Esophagus muscularis mucosa (tissue), 4 donors: ENCODE results near the gene DLG5. TPM values are rescaled to one million over a fixed set of nuclear protein-coding genes. Genes with fewer than 3 reads are reported as not detected.

Experiments used
- DNase-seq: peaks from one replicate; pipeline ENCODE4 v3.0.0-alpha.2; 2017; ENCODE audit errors: extremely low spot score
- H3K27ac ChIP-seq, 4 donors: fragments of 200-600 bp; sonication (generic); replicated peaks in 1 of 4; 1 replicate in 3 of 4; 2 replicates in 1 of 4; pipeline ENCODE4 v1.5.1; 2016 to 2019; ENCODE audit warnings: mild to moderate bottlenecking in 1 of 4
- H3K27me3 ChIP-seq, 4 donors: fragments of 200-600 bp; sonication (generic); one replicate each; pipeline versions ENCODE4 v1.5.1 to v1.6.0; 2016 to 2019
- H3K36me3 ChIP-seq, 4 donors: fragments of 200-600 bp; sonication (generic); one replicate each; pipeline ENCODE4 v1.5.1; 2016 to 2019
- H3K4me1 ChIP-seq, 4 donors: fragments of 200-600 bp; sonication (generic); one replicate each; pipeline ENCODE4 v1.5.1; 2016 to 2019
- H3K4me3 ChIP-seq, 4 donors: fragments of 200-600 bp; sonication (generic); 1 replicate in 2 of 4; 2 replicates in 2 of 4; pipeline ENCODE4 v1.5.1; 2016 to 2019; ENCODE audit warnings: mild to moderate bottlenecking in 4 of 4, moderate library complexity in 1 of 4
- H3K9me3 ChIP-seq, 4 donors: fragments of 200-600 bp; sonication (generic); 1 replicate in 3 of 4; 2 replicates in 1 of 4; pipeline ENCODE4 v1.5.1; 2016 to 2019
- CTCF ChIP-seq, 3 experiments: fragments of 200-600 bp in 2 of 3; fragments of 450-650 bp in 1 of 3; sonication (generic) in 2 of 3; IDR thresholded peaks; one replicate each; pipeline ENCODE4 v1.5.1; 2017 to 2019; ENCODE audit warnings: antibody characterized with exemption in 3 of 3, mild to moderate bottlenecking in 2 of 3, moderate library complexity in 1 of 3
- EP300 ChIP-seq: sonication (generic); formaldehyde crosslinking; IDR thresholded peaks from one replicate; pipeline ENCODE4 v1.6.1; 2017; ENCODE audit warnings: antibody characterized with exemption
- POLR2A ChIP-seq: fragments of 450-650 bp; IDR thresholded peaks from one replicate; pipeline ENCODE4 v1.6.1; 2017; ENCODE audit warnings: antibody characterized with exemption, moderate library complexity, mild to moderate bottlenecking, low read depth
- POLR2AphosphoS5 ChIP-seq, 2 donors: sonication (generic); formaldehyde crosslinking; IDR thresholded peaks; one replicate each; pipeline ENCODE4 v1.6.1; 2017; ENCODE audit warnings: antibody characterized with exemption in 2 of 2
- WGBS: methylation state at CpG from one replicate; pipeline ENCODE4 v1.1.5; 2018; 5-methylcytosine and 5-hydroxymethylcytosine counted together
- intact Hi-C: fragments of 100-400 bp; cut with DNase I; formaldehyde crosslinking; loops from one replicate; pipeline ENCODE4 v1.15.1; 2023
- total RNA-seq, 4 donors: library from RNA; depleted of rRNA; stranded (reverse); fragments of >200 nt; gene quantifications; one replicate each; pipeline versions ENCODE4 v1.1.0 to v1.2.1, GENCODE V29; 2016

DLG5 gene
- total RNA-seq, 4 donors from 2014 or later, result 55.7 to 120 (median 76.6) TPM

- DNase-seq, result no peak
- H3K27me3 ChIP-seq, result no peaks in the 10 kb centered on the region
- H3K27ac ChIP-seq, result peak overlapping the region; percentile 90 to 92 (median 91)
- peak overlapping the region; percentile 71 to 98 (median 93) for H3K4me3 ChIP-seq
- peaks cover 24 to 48% (median 44%) of the 10 kb centered on the region in 4 donors for H3K4me1 ChIP-seq
- no peaks in the 10 kb centered on the region for H3K36me3 ChIP-seq
- intact Hi-C loops, result loop anchor here (2.0 to 5.0 kb wide), 2 partner anchors 45 to 81 kb away; no protein-coding TSS in a partner anchor
- WGBS, result 27% methylated on average over 20 of the region's 20 CpGs
- no peaks in the 10 kb centered on the region for H3K9me3 ChIP-seq
- TF ChIP-seq EP300 (no peak), CTCF (IDR thresholded peaks at IDR 0.05) (no peak), POLR2AphosphoS5 (IDR thresholded peaks at IDR 0.05) (no peak), POLR2A (no peak)
Measured at GRCh38 chr10:77927402-77928246, 1.1 kb upstream of the DLG5 start.

GRCh38 chr10:77925795-77926565 lies 575 bp downstream of the DLG5 start:
- intact Hi-C loops, result loop anchor here (2.0 to 5.0 kb wide), 2 partner anchors 46 to 79 kb away; no protein-coding TSS in a partner anchor
- Histone ChIP-seq H3K27me3 (no peaks in the 10 kb centered on the region), H3K4me1 (peaks cover 24 to 65% (median 58%) of the 10 kb centered on the region in 4 donors), H3K27ac (peak overlapping the region; percentile 90 to 92 (median 91)), H3K36me3 (no peaks in the 10 kb centered on the region), H3K9me3 (no peaks in the 10 kb centered on the region), H3K4me3 (peak overlapping the region; percentile 71 to 98 (median 93))
- TF ChIP-seq POLR2A, result no peak
- TF ChIP-seq POLR2AphosphoS5 (IDR thresholded peaks at IDR 0.05), result peak in 1 of 2 donors; percentile 15
- no peak for DNase-seq
- 2% methylated on average over 47 of the region's 73 CpGs for WGBS

GRCh38 chr10:77925410-77925794 lies 1.2 kb downstream of the DLG5 start:
- 16% methylated on average over 7 of the region's 7 CpGs for WGBS
- H3K4me3 ChIP-seq, result peak overlapping the region; percentile 71 to 98 (median 93)

GRCh38 chr10:77922566-77923179 lies 3.9 kb downstream of the DLG5 start:
- Histone ChIP-seq H3K27ac (no peak overlapping the region), H3K4me3 (no peak overlapping the region), H3K27me3 (no peaks in the 10 kb centered on the region), H3K36me3 (no peaks in the 10 kb centered on the region), H3K4me1 (peaks cover 27 to 89% (median 77%) of the 10 kb centered on the region in 4 donors), H3K9me3 (no peaks in the 10 kb centered on the region)
- intact Hi-C loops, result no loop called here
- DNase-seq, result no peak
- WGBS, result 77% methylated on average over 7 of the region's 8 CpGs
- TF ChIP-seq CTCF (IDR thresholded peaks at IDR 0.05), result no peak
- no peak for TF ChIP-seq EP300
- no peak for TF ChIP-seq POLR2AphosphoS5 (IDR thresholded peaks at IDR 0.05)
- no peak for TF ChIP-seq POLR2A

More at GRCh38 chr10:77925410-77925794, 1.2 kb downstream of the DLG5 start:
- intact Hi-C loops, result loop anchor here (5.0 kb wide), 1 partner anchor 47 kb away; no protein-coding TSS in a partner anchor
- Histone ChIP-seq H3K27me3 (no peaks in the 10 kb centered on the region), H3K9me3 (no peaks in the 10 kb centered on the region), H3K4me1 (peaks cover 24 to 70% (median 64%) of the 10 kb centered on the region in 4 donors), H3K36me3 (no peaks in the 10 kb centered on the region), H3K27ac (peak overlapping the region; percentile 90 to 92 (median 91))
- no peak for DNase-seq
- TF ChIP-seq POLR2AphosphoS5 (IDR thresholded peaks at IDR 0.05) (peak; percentile 67 to 77), CTCF (IDR thresholded peaks at IDR 0.05) (peak in 1 of 3 experiments; percentile 3), POLR2A (no peak)
